Prostate gland (tissue), 2 donors: ENCODE measurements around the gene ANTXR1.

Experiments
- POLR2A ChIP-seq: fragments of 450-650 bp; IDR thresholded peaks from one replicate; pipeline ENCODE4 v1.6.1; 2016; ENCODE audit warnings: antibody characterized with exemption, mild to moderate bottlenecking
- POLR2AphosphoS5 ChIP-seq: sonication (generic); formaldehyde crosslinking; IDR thresholded peaks from one replicate; pipeline ENCODE4 v1.6.1; 2017; ENCODE audit warnings: antibody characterized with exemption
- TF ChIP-seq, protein P1 (sequence below), 4 experiments: fragments of 200-600 bp in 2 of 4; fragments of 450-650 bp in 2 of 4; sonication (generic) in 2 of 4; IDR thresholded peaks; 1 replicate in 3 of 4; 2 replicates in 1 of 4; pipeline ENCODE4 v1.5.1; 2016 to 2019; ENCODE audit warnings: antibody characterized with exemption in 4 of 4, mild to moderate bottlenecking in 2 of 4, moderate library complexity in 2 of 4

DNA sequence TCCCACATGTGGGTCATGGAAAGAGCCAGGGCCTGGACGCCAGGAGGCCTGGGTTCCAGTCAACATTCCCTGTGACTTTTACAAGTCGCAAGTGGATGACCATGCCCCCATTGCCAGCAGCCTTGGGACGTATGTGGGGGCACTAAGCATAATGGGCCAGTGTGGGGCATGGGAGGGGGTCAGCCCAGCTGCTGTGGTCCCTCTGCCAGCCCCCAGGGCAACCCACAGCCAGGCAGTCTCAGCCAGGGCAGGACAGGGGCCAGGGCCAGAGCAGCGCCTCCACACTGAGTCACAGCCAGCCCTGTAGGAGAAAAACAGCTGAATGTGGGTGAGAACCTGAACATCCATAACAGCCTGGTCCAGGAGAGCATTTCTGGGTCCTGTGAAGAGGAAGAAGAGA lies 200.8 kb downstream of the ANTXR1 start:
- TF ChIP-seq, protein P1, sequence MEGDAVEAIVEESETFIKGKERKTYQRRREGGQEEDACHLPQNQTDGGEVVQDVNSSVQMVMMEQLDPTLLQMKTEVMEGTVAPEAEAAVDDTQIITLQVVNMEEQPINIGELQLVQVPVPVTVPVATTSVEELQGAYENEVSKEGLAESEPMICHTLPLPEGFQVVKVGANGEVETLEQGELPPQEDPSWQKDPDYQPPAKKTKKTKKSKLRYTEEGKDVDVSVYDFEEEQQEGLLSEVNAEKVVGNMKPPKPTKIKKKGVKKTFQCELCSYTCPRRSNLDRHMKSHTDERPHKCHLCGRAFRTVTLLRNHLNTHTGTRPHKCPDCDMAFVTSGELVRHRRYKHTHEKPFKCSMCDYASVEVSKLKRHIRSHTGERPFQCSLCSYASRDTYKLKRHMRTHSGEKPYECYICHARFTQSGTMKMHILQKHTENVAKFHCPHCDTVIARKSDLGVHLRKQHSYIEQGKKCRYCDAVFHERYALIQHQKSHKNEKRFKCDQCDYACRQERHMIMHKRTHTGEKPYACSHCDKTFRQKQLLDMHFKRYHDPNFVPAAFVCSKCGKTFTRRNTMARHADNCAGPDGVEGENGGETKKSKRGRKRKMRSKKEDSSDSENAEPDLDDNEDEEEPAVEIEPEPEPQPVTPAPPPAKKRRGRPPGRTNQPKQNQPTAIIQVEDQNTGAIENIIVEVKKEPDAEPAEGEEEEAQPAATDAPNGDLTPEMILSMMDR (IDR thresholded peaks at IDR 0.05): no peak
- TF ChIP-seq POLR2AphosphoS5 (no peak), POLR2A (no peak)
